ENCODE results near the gene SAMHD1.

SAMHD1 gene

GRCh38 chr20:36871640-36872570, 79.6 kb downstream of the SAMHD1 start:
- no peak for FAIRE-seq

- FAIRE-seq: no peak
These were observed 84.6 kb downstream of the SAMHD1 start for GRCh38 chr20:36866681-36867495.

GRCh38 chr20:36866164-36866563, 85.3 kb downstream of the SAMHD1 start:
- no peak for FAIRE-seq

DNA sequence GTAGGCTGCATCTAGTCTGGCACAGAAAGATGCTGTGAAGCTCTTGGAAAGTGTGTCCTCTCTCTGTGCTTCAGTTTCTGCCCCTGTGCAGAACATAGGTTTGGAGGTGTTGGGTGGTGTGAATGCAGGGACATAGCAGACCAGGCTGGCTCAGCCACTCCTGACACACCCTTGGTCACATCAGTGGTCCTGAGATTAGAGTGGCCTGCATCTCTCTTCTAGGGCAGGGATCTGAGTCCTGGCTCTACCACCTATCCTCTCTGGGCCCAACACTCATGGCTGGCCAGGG, 85.7 kb downstream of the SAMHD1 start:
- no peak for FAIRE-seq

- no peak for FAIRE-seq
These were observed 86.2 kb downstream of the SAMHD1 start for GRCh38 chr20:36865076-36865860.

DNA sequence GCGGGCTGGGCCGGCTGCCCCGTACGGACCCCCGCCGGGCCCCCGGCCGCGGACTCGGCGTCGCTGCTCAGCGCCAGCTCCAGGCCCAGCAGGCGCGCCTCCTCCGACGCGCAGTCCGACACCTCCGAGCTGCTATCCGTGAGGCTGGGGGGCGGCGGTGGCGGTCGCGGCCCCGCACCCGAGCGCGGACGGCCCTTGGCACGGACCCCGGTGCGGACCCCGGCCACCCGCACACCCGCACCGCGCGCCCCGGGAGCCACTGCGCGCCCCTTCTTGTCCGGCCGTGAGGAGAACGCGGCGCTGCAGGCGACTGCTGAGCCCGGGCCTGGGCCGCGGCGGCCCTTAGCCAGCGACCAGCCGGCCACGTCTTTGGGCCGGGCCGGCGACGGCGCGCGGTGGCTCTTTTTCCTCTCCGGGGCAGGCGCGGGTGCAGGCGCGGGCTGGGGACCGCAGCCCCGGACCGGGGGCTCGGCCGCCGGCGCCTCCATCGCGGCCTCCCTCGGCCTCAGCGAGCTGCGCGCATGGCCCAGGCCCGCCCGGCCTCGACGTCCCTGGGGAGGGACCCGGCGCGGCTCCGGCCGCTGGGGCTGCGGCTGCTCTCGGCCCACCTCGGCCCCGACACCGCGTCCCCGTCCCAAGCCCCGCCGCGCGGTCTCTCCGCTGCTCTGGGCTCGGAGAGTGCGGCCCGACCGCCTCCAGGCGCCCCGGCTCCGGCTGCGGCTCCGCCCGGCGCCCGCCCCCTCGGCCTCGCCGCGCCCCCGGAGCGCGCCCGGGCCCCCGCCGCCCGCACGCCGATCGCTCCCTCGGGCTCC, 88.4 kb downstream of the SAMHD1 start:
- FAIRE-seq: no peak

GRCh38 chr20:36861875-36862801, 89.4 kb downstream of the SAMHD1 start:
- no peak for FAIRE-seq

DNA sequence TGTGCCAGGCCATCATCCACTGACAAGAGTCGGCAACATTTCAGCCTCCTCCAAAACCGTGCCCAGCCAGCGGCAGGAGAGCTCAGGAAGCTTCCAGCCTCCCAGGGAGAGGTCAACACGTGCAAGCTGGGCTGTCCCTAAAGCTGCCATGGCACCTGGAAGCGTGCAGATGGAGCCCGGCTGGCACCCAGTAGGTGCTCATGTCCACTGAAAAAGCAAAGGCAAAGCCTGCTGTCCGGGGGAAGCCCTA, 90.0 kb downstream of the SAMHD1 start:
- FAIRE-seq: no peak

DNA sequence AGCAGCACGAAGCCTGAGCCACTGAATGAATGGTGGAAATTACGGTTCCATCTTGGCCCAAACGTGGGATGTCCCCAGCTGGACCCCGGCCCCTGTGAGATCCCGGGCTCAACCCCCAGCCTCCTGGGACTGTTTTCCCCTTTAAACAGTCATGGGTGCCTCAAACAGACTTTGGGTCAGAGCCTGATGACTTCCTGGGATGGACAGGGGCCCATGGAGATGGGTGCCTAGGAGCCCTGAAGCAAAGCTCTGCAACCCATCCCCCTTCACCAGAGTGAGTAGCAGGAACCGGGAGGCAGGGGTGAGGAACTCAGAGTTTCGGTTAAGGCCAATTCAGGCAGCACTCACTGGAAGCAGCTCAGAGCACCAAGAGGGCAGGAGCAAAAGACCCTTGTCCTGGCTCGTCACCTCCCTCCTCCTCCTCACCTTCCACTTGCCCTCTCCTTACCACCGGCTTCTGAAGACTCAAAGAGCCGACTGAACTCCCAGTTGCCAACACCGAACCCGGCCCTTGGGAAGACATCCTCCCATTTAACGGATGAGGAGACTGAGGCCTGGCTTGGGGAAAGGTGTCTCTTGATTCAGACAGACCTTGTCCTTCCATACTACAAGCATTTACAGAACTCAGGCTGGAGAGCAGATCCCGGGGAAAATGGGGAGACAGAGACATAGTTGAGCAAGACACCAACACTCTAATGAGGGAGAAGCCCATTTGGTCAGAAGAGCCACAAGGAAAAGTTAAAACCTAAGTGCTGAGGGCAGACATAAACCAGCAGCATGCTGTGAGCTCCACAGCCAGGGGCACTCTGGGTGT, 90.5 kb downstream of the SAMHD1 start:
- no peak for FAIRE-seq

GRCh38 chr20:36860339-36860738, 91.2 kb downstream of the SAMHD1 start:
- no peak for FAIRE-seq

DNA sequence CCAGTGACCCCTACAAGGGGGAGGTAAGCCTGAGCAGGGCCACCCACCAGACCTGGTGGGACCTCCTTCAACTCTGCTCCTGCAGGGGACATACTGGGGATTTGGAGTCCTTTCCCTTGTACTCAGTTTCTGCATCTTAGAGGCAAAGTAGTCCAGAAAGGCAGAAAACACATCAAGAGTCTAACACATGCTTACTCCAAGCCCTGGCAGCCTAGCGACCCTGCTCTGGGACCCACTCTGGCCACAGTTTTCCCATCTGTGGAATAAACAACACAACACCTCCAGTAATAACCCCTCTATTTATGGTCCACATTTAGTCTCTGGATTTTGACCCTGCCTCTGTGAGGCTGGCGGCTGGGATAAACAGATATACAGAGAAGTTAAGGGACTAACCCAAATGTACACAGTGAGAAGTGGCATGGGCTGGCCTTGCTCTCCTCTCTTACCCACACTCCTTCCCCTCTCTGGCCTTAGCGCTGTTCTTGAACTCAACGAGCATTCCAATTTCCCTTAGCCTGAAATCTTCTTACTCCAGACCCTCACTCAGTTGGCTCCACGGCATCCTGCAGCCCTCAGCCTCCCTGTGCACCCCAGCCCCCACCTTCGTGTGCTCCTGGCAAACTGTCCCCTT, 91.7 kb downstream of the SAMHD1 start:
- FAIRE-seq: no peak

GRCh38 chr20:36859282-36859555, 92.3 kb downstream of the SAMHD1 start:
- FAIRE-seq: no peak

GRCh38 chr20:36856691-36857635, 94.5 kb downstream of the SAMHD1 start:
- FAIRE-seq: no peak

DNA sequence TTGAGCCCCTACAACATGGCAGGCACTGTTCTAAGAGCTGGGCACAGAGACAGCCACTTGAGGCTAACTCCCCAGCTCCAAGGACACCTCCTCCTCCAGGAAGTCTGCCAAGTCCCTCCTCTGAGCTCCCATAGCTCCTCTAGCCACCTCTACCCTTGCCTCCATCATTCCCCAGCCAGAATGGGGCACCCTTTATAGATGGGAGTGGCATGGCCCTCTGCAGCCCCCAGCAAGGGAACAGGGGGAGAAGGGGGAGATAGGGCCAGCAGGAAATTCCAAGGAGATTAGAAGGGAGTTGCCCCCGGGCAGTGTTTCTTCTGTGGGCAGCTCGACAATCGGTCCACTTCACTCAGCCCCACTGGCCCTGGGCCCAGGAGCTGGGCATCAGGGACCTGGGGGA, 95.3 kb downstream of the SAMHD1 start:
- FAIRE-seq: no peak

DNA sequence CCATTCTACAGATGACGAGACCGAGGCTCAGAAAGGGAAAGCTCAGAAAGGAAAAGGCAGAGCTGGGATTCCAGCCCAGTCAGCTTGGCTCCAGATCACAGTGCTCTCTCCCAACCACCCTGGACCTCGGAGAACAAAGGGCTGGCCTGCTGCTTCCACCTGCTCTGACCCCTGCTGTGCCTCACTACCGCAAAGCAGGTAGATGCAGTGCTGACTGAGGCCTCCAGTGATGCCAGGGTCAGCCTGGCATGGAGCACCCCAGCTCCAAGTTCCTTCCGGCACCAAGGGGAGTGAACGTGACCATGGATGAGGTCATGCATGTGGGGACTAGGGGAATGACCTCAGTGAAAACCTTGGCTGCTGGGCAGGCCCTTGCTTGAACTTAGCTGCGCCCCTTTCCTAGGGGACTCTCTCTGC, 96.3 kb downstream of the SAMHD1 start:
- no peak for FAIRE-seq

- FAIRE-seq: no peak
These were observed 96.9 kb downstream of the SAMHD1 start for GRCh38 chr20:36854348-36855240.

DNA sequence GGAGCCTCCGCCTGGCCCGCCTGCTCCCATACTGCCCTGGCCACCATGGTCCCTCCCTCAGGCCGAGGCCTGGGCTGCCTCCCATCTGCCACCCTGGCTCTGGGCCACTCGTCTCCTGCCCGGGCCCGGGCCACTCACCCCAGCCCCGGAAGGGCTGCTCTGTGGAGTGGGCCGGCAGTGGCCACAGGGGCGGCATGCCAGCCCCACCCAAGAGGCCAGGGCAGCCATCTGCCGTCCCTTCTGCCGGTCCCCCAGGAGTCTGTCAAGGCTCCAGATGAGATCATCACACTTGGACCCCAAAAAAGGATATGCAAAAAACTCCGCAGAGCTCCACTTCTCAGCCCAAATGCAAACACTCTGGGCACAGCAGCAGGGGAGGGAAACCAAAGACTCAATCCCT, 99.3 kb downstream of the SAMHD1 start:
- no peak for FAIRE-seq

DNA sequence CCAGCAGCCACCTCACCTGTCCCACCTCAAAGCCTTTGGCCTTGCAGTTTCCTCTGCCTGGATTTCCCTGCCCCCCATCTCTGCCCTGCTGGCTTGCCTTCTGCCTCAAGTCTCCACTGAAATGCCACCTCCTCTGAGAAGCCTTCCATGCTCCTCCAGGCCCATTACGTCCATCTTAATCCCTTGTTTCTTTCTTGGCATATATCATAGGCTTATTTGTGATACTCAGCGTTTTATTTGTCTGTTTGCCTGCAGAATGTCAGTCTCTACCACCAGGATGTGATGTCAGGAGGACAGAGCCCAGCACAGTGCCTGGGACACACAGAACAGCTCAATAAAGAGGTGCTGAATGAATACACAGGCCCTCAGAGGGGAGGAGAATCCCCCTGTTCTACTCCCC, 100.0 kb downstream of the SAMHD1 start:
- no peak for FAIRE-seq
